Measurements from ENCODE around the gene PRKACA. TPM values are rescaled to one million over a fixed set of nuclear protein-coding genes. Genes with fewer than 3 reads are reported as not detected.

PRKACA gene
- total RNA-seq, 1 donor from 2014 or later, result 82.9 TPM

GRCh38 chr19:14054721-14055120, 62.8 kb downstream of the PRKACA start:
- H3K4me3 Mint-ChIP-seq (ENCODE audit: unreplicated experiment), result no peak overlapping the region
- H3K4me1 Mint-ChIP-seq (ENCODE audit: low read depth, unreplicated experiment), result peaks cover 2% of the 10 kb centered on the region
- no peaks in the 10 kb centered on the region for H3K36me3 Mint-ChIP-seq (ENCODE audit: unreplicated experiment)
- peaks cover 7% of the 10 kb centered on the region for H3K9me3 Mint-ChIP-seq (ENCODE audit: unreplicated experiment)
- H3K27ac Mint-ChIP-seq (ENCODE audit: unreplicated experiment), result no peak overlapping the region
- peaks cover 19% of the 10 kb centered on the region for H3K27me3 Mint-ChIP-seq (ENCODE audit: unreplicated experiment)
- no peak for TF ChIP-seq CTCF (IDR thresholded peaks at IDR 0.05; ENCODE audit: partially characterized antibody, unreplicated experiment)
- DNase-seq, result no peak

GRCh38 chr19:14054099-14054498, 63.5 kb downstream of the PRKACA start:
- Mint-ChIP-seq H3K36me3 (ENCODE audit: unreplicated experiment) (no peaks in the 10 kb centered on the region), H3K4me3 (ENCODE audit: unreplicated experiment) (no peak overlapping the region), H3K27me3 (ENCODE audit: unreplicated experiment) (peaks cover 19% of the 10 kb centered on the region), H3K9me3 (ENCODE audit: unreplicated experiment) (peaks cover 7% of the 10 kb centered on the region), H3K4me1 (ENCODE audit: low read depth, unreplicated experiment) (peaks cover 1% of the 10 kb centered on the region), H3K27ac (ENCODE audit: unreplicated experiment) (no peak overlapping the region)
- DNase-seq, result no peak
- TF ChIP-seq CTCF (IDR thresholded peaks at IDR 0.05; ENCODE audit: partially characterized antibody, unreplicated experiment), result no peak

GRCh38 chr19:14053500-14053899, 64.1 kb downstream of the PRKACA start:
- Mint-ChIP-seq H3K27ac (ENCODE audit: unreplicated experiment) (no peak overlapping the region), H3K4me3 (ENCODE audit: unreplicated experiment) (no peak overlapping the region)
- no peak for TF ChIP-seq CTCF (IDR thresholded peaks at IDR 0.05; ENCODE audit: partially characterized antibody, unreplicated experiment)

GRCh38 chr19:14053032-14053431, 64.5 kb downstream of the PRKACA start:
- Mint-ChIP-seq H3K9me3 (ENCODE audit: unreplicated experiment) (peaks cover 7% of the 10 kb centered on the region), H3K27me3 (ENCODE audit: unreplicated experiment) (peaks cover 12% of the 10 kb centered on the region), H3K4me1 (ENCODE audit: low read depth, unreplicated experiment) (peaks cover under 1% of the 10 kb centered on the region), H3K36me3 (ENCODE audit: unreplicated experiment) (no peaks in the 10 kb centered on the region), H3K4me3 (ENCODE audit: unreplicated experiment) (no peak overlapping the region), H3K27ac (ENCODE audit: unreplicated experiment) (no peak overlapping the region)
- no peak for DNase-seq
- no peak for TF ChIP-seq CTCF (IDR thresholded peaks at IDR 0.05; ENCODE audit: partially characterized antibody, unreplicated experiment)

More at GRCh38 chr19:14053500-14053899, 64.1 kb downstream of the PRKACA start:
- Mint-ChIP-seq H3K36me3 (ENCODE audit: unreplicated experiment) (no peaks in the 10 kb centered on the region), H3K4me1 (ENCODE audit: low read depth, unreplicated experiment) (peaks cover 1% of the 10 kb centered on the region), H3K9me3 (ENCODE audit: unreplicated experiment) (peaks cover 7% of the 10 kb centered on the region), H3K27me3 (ENCODE audit: unreplicated experiment) (peaks cover 16% of the 10 kb centered on the region)
- DNase-seq, result no peak

GRCh38 chr19:14052470-14052869, 65.1 kb downstream of the PRKACA start:
- peaks cover 9% of the 10 kb centered on the region for H3K27me3 Mint-ChIP-seq (ENCODE audit: unreplicated experiment)
- H3K4me3 Mint-ChIP-seq (ENCODE audit: unreplicated experiment), result no peak overlapping the region
- no peaks in the 10 kb centered on the region for H3K4me1 Mint-ChIP-seq (ENCODE audit: low read depth, unreplicated experiment)
- H3K27ac Mint-ChIP-seq (ENCODE audit: unreplicated experiment), result no peak overlapping the region
- H3K36me3 Mint-ChIP-seq (ENCODE audit: unreplicated experiment), result no peaks in the 10 kb centered on the region
- no peak for DNase-seq
- no peak for TF ChIP-seq CTCF (IDR thresholded peaks at IDR 0.05; ENCODE audit: partially characterized antibody, unreplicated experiment)
- peaks cover 7% of the 10 kb centered on the region for H3K9me3 Mint-ChIP-seq (ENCODE audit: unreplicated experiment)

Measured in glutamatergic neuron (in vitro differentiated cells).